NCI-H2029 (cell line): Measurements from ENCODE around the gene SOX5.
"Not testable (repeated sequence)": the region's sequence is repeated elsewhere in the genome, so short reads cannot be mapped to it uniquely, and the experiment has no call there.

Experiments used
- DNase-seq: peaks from one replicate; lab custom pipeline; 2025; lab: John Stamatoyannopoulos, UW

Gene SOX5

GRCh38 chr12:23909551-23909950, 39.9 kb downstream of the SOX5 start:
- no peak for DNase-seq

GRCh38 chr12:23906329-23906728, 43.1 kb downstream of the SOX5 start:
- no peak for DNase-seq

- DNase-seq, result no peak
Measured at GRCh38 chr12:23899434-23899833, 50.0 kb downstream of the SOX5 start.

- DNase-seq, result no peak
Measured at GRCh38 chr12:23898121-23898520, 51.3 kb downstream of the SOX5 start.

GRCh38 chr12:23895792-23896218, 53.7 kb downstream of the SOX5 start:
- DNase-seq, result peak; percentile 82

- no peak for DNase-seq
Measured at GRCh38 chr12:23893611-23894010, 55.9 kb downstream of the SOX5 start.

- DNase-seq, result no peak
Measured at GRCh38 chr12:23891115-23891514, 58.4 kb downstream of the SOX5 start.

- no peak for DNase-seq
Measured at GRCh38 chr12:23889069-23889440, 60.4 kb downstream of the SOX5 start.

GRCh38 chr12:23888396-23889068, 60.9 kb downstream of the SOX5 start:
- no peak for DNase-seq

GRCh38 chr12:23887055-23887835, 62.2 kb downstream of the SOX5 start:
- DNase-seq, result peak; percentile 10

- no peak for DNase-seq
Measured at GRCh38 chr12:23885394-23885793, 64.1 kb downstream of the SOX5 start.

- DNase-seq, result no peak
Measured at GRCh38 chr12:23884909-23885308, 64.6 kb downstream of the SOX5 start.

- no peak for DNase-seq
Measured at GRCh38 chr12:23880988-23881387, 68.5 kb downstream of the SOX5 start.

GRCh38 chr12:23876618-23877017, 72.9 kb downstream of the SOX5 start:
- not testable (repeated sequence) for DNase-seq

- no peak for DNase-seq
Measured at GRCh38 chr12:23867794-23868193, 81.7 kb downstream of the SOX5 start.

GRCh38 chr12:23862701-23863100, 86.8 kb downstream of the SOX5 start:
- DNase-seq, result no peak

- no peak for DNase-seq
Measured at GRCh38 chr12:23860019-23860418, 89.5 kb downstream of the SOX5 start.

GRCh38 chr12:23857178-23857577, 92.3 kb downstream of the SOX5 start:
- DNase-seq, result no peak

- no peak for DNase-seq
Measured at GRCh38 chr12:23855813-23856212, 93.7 kb downstream of the SOX5 start.

GRCh38 chr12:23854598-23854997, 94.9 kb downstream of the SOX5 start:
- DNase-seq, result no peak

- DNase-seq, result no peak
Measured at GRCh38 chr12:23853640-23854039, 95.8 kb downstream of the SOX5 start.

GRCh38 chr12:23851602-23852001, 97.9 kb downstream of the SOX5 start:
- no peak for DNase-seq

- no peak for DNase-seq
Measured at GRCh38 chr12:23847857-23848256, 101.6 kb downstream of the SOX5 start.

GRCh38 chr12:23843958-23844357, 105.5 kb downstream of the SOX5 start:
- DNase-seq, result peak; percentile 42
